HG03175 (cell line): ENCODE measurements around the gene TMEM163.
"Not testable (repeated sequence)": the region's sequence is repeated elsewhere in the genome, so short reads cannot be mapped to it uniquely, and the experiment has no call there.

Experiments used
- ATAC-seq: cut with Tn5 transposase; IDR thresholded peaks from one replicate; pipeline ENCODE4 v1.9.1; 2021; ENCODE audit warnings: mild to moderate bottlenecking, moderate library complexity; ENCODE audit not compliant: unreplicated experiment

Gene TMEM163

DNA sequence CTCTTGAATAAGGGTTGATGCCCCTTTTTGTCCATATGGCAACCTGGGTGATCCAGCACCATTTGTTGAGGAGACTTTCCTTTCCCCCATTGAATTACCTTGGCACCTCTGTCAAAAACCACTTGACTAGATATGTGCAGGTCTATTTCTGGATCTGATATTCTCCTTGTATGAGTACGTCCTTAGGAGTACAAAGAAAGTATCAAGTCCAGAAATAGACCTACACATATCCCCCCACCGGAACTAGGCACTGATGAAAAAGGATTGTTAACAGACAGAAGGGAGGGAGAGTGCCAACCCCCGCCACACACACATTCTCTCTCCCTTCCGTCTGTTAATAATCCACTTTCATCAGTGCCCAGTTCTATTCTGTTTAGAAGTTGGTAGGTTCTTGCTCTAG lies 225.0 kb downstream of the TMEM163 start:
- no peak for ATAC-seq

DNA sequence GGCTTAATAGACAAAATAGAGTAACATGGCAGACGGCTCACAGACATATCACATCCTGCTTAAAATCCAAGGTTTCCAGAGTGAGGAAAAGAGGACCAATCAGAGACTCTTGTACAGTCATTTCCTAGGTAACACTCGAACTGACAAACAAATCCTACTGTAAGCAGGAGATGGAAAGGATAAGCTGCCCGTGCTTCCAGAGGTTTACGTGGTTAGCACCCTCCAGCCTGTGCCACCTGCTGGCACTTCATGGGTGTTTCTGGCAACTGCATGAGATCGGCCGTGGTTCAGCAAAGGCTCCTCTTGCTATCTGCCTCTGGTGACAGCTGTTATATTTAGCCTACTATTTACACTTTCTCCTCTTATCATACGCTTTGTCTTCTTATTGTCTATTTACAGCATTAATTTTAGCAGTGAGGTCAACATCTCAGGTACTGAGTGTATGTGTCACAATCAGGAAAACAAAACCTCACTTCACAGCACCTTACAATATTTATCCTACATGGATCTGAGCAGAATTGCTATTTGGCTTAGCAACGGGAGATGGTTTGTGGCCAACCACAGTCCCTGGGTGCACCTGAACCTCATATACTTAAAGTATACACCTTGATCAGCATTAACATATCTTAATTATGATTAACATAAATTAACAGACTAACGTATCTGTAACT lies 226.9 kb downstream of the TMEM163 start:
- no peak for ATAC-seq

DNA sequence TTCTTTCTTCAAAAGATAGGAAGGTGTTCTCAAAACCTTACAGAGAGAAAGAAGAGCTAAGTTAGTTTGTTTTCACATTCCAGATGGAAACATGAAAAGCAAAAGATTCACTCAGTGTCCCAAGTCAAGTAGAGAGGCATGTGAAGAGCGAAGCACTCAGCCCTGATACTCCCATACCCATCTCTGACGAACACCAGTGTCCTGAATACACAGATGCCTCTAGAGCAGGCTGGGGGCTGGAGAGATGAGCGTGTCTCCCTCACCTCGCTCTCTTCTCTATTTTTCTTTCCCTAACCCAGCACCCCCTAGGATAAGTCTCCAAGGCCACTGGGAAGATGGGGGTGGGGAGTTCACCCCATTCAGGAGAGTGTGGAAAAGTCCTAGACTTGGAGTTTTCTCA lies 227.8 kb downstream of the TMEM163 start:
- no peak for ATAC-seq

DNA sequence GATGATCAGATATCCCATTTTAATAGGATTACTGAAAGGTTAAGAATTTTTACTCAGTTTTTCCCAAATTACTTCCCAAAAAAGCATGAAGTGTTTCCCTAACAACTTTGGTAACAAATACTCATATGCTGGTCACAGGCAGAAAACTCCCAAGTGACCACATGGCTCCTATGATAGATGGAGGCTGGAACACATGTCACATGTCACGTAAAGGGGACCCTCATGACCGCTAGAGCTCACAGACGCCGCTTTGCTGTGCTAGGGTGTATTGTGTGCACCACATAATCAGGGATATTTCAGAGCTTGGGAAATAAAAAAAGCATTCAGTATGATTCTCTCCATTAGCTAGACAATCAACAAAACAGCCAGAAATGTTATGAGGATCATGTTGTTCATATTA lies 228.2 kb downstream of the TMEM163 start:
- no peak for ATAC-seq

DNA sequence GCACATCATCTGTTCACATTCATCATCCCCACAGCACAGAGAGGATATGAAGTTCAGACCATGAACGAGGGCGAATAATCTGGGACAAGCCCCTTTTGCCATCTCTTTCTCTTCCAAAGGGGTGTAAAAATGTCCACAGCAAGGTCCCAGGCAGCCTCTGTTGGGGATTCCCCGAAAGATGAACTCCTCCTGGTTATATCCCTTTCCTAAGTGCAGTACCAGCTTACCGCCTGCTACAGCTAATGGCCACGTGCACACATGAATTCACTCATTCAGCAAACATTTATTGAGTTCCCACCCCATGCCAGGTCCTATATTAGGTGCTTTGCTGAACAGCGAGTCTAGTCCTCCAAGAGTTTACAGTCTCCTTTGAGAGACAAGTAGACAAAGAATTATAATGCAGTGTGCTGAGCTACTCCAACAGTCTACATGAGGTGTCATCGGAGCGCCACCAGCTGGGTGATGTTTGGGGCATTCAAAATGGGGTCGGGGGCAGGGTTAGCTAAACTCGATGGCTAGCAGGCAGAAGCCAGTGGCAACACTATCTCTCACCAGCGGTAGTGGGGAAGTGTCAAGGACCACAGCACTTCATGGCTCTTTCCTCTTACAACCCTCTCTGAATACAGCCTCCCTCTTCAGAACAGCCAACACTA lies 228.9 kb downstream of the TMEM163 start:
- no peak for ATAC-seq

DNA sequence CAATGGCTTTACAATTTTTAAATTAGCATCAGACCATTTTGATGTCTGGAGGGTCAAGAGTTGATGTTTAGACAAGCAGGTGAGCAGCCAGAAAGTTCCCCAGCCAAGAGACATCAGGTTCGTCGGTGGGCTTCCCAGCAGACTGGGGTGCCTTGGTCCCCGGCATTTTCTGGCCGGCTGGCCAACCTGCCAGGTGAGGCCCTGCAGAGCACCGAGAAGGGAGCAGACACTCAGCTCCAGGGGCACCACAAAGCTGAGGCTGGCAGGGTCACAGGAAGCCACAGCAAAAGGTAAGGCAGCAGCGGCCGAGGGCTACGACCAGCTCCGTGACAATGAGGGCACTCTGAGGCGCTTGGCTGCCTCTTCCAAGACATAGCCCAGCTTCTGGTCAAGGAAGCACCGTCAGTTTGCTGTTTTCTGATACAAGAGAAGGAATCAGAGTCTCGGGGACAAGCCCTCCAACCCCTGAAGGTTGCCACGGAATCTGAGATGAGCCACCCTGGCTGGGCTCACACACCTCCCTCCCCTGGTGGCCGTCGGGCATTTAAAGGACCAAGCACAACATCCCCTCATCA lies 235.9 kb downstream of the TMEM163 start:
- ATAC-seq, result no peak

DNA sequence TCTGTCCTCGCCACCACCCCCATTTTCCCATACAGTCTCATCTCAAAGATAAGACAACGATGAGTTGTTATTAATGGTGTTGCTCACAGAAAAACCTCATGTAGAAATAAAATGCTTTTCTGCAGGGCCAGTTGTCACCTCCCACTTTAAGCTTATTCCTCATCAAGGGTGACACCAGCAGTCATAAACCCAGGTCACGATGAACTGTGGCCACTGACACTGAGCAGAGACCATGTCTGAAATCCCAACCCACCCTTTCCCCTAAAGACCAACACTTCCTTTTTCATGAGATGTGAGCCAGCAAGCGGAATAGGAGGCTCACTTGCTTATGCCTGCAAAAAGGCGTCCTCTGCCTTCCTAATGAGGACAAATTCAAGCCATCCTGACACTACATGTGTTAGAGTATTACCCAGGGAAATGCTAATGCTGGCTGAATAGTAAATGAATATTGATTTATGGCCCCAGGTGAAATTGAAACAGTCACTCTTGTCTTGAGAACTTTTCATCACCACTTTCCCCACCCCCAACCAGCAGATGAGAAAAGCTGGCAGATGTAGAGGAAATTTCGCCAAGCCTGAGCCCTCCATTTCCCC lies 236.6 kb downstream of the TMEM163 start:
- no peak for ATAC-seq

DNA sequence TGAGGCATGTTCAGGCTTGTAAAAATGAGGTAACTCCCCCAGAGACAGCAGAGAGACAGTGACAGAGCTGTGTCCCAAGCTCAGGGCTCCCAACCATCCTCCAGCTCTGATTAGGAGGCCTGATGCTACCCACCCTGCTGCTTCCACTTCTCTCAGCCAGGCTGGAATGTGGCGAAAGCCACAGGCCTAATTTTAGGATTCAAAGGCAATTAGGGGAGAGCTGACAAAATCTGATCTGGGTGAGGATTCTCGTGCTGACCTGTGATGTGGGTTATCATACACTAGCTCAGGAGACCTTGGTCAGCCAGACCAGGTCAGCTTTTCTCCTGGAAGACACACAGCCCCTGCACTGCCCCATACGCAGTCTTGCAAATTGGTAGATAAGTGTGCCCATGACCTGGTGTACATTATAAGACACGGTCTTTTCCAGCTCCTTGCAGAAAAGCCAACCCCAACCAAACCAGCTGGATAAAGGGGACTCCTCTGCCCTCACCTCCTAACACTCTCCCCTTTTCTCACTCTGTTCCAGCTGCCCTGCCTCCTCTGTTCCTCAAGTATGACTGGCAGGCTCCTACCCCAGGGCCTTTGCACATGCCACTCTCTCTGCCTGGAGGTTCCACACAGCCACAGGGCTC lies 239.0 kb downstream of the TMEM163 start:
- ATAC-seq, result no peak

DNA sequence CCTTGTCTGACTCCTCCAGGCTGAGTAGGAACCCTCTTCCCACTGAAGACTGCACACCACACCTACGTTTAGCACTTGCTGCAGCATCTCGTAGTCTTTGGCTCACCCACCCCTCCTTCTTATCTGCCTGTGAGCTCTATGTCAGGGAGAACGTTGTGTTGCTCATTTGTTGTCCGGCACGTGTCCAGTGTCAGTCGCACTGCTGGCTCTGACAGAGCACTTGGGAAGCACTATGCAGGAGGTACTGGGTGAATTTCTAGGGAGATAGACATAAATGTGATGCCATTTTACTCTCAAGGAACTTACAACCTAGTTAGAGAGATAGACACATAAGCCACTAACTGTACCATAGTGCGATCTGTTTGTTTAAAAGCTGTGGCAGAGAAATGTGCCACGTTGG lies 241.8 kb downstream of the TMEM163 start:
- not testable (repeated sequence) for ATAC-seq

DNA sequence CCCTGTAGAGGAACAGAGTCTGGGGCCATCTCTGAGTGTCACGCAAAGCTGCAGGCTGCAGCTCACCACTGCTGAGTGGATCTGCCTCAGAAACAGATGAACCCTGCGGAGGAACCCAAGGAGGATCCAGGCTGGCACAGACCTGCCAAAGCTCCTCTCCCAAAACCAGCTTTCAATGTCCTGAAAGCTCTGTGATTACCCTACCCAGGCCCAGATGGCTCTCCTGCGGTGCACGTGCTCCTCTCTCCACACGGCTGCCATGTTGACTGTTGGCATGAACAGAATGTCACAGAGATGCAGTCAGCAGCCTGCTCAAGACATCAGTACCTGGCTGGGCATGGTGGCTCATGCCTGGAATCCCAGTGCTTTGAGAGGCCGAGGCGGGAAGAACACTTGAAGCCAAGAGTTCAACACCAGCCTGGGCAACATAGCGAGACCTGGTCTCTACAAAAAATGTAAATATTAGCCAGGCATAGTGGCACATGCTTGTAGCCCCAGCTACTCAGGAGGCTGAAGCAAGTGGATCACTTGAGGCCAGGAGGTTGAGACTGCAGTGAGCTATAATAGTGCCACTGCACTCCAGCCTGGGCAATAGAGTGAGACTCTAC lies 248.1 kb downstream of the TMEM163 start:
- ATAC-seq, result no peak

DNA sequence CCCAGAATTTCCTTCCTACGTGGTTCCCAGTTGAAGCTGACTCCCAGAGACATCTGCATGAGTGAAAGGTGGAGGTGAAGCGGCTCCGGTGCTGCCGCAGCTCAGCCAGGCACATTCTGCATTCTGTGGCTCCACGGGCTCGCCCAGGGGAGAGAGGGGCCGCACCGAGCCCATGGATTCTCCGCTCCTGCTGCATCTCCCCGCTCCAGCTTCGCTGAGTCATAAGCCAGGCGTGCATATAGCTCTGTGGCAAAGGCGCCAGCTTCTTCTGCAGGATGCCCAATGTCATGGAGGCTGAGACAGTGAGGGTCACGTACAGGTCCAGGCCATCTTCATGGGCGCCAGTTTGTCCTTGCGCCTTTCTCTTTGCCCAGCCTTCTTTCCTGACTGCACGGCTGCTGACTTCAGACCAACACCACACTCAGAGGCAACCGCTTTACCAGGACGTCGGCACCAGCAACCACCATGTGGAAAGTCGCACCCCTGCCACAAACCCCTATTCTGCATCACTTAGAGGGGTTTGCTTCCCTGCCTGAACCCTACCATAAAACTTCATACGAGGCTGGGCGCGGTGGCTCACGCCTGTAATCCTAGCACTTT lies 249.2 kb downstream of the TMEM163 start:
- no peak for ATAC-seq

DNA sequence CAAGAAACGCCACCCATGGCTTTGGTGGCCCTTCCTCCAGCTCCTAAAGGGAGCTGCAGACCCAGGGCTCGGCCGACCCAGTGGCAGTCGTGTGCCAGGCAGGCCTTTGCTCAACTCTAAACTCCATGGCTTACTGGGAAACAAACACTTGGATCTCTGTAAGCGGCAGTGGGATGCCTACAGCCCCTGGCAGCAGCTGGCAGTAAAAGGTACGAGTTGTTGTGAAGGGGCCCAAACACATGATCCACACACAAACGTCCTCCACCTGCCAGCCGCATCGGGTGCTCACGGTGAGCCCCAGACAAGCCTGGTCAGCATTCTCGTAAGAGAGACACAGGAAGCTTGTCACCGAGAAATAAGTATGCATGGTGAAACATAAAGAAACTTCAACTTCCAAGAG lies 250.0 kb downstream of the TMEM163 start:
- no peak for ATAC-seq

DNA sequence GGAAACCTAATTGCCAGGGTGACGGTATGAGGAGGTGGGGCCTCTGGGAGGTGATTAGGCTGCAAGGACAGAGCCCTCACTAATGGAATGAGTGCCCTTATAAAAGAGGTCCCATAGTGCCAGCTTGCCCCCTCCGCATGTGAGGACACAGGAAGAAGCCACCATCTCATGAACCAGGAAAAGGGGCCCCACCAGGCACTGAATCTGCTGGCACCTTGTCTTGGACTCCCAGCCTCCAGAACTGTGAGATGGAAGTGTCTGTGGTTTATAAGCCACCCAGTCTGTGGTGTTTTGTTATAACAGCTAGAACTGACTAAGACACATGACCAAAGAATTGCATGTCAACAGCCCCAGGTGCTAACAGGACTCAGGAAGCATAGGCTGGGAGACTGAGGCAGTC lies 250.6 kb downstream of the TMEM163 start:
- ATAC-seq, result no peak

DNA sequence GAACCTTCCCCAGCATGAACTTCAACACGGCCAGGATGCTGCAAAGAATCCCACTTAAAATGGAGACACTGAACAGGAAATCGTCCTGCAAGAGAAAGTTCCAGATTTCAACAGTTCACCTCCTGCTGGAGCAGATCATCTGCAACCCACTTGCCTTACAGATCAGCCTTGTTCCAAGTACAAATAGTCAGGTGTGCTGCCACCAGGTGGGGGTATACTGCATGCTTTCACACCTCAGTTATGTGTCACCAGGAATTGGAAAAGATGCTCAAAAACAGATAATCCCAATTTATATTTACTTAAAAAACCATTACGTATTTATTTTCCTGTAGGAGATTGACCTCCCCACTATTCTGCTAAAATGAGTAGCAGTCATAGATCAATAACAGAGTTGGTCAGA lies 252.7 kb downstream of the TMEM163 start:
- ATAC-seq, result no peak

DNA sequence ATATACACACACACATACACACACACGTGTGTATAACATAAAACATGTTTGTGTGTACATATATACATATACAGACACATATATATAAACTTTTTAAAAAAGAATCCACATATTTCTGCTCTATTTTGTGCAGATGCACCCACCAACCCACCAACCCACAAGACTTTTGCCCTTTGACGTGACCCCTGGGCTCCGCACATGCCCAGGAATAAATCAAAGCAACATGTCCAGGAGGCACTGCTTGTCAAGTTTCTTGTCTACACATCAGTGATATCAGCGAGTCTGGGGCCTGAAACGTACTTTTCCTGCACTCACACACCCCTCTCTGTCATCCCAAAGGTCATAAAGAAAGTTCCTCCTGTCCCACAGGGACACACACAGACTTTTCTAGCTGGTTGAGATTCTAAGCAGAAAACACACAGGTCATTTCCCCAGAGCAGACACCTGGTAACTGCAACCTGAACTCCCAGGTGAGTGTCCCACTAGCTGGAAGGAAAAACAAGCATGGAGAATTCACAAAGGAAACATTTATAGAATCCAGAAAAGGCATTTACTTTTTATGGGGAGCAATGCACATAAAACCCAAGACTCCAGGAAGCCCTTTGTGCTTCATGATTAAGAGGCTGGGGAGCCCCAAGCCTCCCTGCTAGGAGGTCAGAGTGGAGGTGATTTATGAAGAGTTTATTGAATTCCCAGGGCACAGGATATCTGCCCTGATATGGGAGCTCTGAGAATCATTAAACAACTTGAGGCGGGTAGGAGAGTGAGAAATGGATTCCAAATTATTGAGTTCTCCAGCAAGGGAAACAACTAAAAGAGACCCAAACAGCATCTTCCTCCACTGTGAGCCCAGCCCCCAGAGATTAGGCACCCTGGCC lies 253.3 kb downstream of the TMEM163 start:
- no peak for ATAC-seq

DNA sequence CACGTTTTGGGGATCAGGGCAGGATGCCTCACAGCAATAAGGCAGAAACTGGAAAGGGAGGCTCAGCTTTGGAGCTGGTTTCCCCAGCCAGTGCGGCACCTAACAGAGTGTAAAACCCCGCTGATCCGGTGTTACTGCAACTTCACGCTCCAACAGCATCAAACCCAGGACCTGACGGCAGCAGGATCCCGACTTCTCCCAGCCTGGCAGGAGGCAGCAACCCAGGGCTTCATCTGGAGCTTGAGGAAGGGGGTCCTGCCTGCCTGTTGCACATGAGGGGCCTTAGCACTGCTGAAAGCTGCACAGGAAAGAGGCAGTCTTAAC lies 255.1 kb downstream of the TMEM163 start:
- no peak for ATAC-seq

DNA sequence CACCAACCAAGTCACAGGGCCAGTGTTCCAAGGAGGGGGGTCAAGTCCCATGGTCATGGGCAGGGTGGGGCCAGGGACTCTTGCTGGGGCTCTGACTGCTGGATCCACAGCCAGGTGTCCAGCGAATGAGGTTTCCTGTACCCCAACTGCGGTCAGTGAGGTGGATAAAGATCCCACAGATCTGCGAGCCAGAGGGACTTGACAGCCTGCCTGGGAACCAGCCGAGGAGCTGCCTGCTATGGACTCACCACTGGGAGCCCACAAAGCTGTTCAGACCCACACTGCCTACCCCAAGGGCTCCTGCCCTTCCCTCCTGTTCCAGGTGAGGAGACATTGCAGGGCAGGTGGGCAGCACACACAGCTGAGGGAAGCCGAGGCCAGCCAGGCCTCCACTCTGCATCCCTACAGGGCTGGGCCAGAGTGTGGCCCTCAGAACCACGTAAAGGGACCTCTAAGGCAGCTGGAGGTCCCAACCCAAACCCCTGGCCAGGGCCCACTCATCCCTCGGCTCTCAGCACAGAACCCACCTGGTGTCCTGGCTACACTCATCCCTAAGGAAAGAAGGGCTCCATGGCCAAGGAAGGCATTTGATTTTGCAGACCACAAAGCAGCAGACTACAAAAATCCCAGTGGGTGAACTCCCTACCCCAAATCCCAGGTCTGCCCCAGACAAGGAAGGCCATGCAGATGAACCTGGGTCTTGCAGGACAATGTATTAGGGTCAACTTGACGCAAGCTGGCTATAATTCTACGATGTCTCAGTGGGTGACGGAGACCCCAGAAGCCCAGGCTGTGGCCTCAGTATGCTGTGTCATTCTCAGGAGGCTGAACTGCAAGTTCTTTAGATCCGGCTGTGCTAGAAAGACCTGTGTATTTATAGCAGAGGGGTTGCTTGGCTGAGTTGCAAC lies 255.8 kb downstream of the TMEM163 start:
- ATAC-seq, result no peak

DNA sequence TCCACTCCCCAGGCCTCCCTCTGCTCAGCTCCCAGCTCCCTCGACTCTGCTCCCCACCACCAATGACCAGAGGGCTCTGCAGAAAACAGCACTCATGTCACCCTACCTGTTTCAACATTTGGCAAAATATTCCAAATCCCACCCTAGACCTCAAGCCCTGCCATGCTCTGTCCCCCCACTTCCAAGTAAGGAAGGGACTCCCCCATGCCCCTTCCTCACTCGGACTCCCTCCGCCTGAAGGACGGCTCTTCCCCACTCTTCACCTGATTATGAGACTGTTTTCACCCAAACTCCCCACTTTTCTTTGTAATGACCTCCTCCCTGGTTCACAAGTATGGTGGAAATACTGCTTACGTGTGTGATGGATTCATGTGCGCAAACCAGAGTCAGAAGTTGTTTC lies 256.5 kb downstream of the TMEM163 start:
- ATAC-seq, result no peak

DNA sequence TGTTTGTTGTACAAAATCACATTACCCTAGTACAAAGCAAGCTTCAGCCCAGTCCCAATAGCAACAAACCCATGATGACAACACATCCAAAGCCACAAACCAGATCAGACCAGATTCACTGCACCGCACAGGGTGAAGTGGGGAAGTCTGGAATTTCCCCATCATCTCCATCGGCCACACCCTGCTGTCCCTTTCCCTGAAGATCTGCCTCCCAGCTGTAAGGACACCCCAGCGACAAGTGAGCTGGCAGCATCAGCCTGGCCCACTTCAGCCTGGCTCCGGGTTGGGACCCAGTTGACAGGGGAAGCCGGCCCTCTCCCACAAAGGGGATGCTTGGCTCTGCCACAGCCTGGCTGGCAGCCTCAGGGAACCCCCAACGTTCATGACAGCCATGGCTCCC lies 257.3 kb downstream of the TMEM163 start:
- no peak for ATAC-seq
